ENCODE data around the gene SLC10A6. TPM values are rescaled to one million over a fixed set of nuclear protein-coding genes. Genes with fewer than 3 reads are reported as not detected.

The SLC10A6 gene
- total and polyA plus RNA-seq, 2 donors: 0.05 to 0.16 TPM

DNA sequence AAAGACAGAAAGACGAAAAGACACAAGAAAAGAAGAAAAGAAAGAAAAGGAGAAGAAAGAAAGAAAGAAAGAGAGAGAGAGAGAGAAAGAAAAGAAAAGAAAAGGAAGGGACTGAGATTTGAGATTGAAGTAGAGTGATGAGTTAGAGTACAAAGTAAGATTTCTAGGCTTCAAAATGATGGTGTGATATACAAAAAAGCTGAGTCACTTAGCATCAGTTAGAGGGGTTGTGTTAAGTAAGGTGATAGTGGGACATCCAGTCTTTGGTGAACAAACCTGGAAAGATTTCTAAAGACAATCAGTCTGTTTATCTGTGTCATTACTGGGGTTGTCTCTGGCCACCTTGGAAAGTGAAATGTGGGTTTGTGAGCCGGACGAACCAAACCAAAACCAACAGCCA is 13.5 kb downstream of the SLC10A6 start:
- no peaks in the 10 kb centered on the region for H3K4me1 ChIP-seq (ENCODE audit: control insufficient read depth in 2 of 2, insufficient read depth in 2 of 2, low read length in 2 of 2)
- 63% methylated on average over 3 of the region's 3 CpGs for WGBS
- no peaks in the 10 kb centered on the region for H3K27me3 ChIP-seq (ENCODE audit: control insufficient read depth in 2 of 2, insufficient read depth in 1 of 2, low read length in 1 of 2)
- H3K9me3 ChIP-seq (ENCODE audit: control insufficient read depth in 2 of 2, insufficient read depth in 1 of 2, low read length in 1 of 2): no peaks in the 10 kb centered on the region
- DNase-seq (ENCODE audit: low read depth in 6 of 9, low spot score in 9 of 9): no peak
- no peak overlapping the region for H3K27ac ChIP-seq (ENCODE audit: low read depth in 1 of 2, low read length in 1 of 2)
- H3K4me3 ChIP-seq (ENCODE audit: low read length in 2 of 2): no peak overlapping the region
- no peaks in the 10 kb centered on the region for H3K36me3 ChIP-seq (ENCODE audit: control insufficient read depth in 2 of 2, insufficient read depth in 2 of 2, low read length in 1 of 2)

DNA sequence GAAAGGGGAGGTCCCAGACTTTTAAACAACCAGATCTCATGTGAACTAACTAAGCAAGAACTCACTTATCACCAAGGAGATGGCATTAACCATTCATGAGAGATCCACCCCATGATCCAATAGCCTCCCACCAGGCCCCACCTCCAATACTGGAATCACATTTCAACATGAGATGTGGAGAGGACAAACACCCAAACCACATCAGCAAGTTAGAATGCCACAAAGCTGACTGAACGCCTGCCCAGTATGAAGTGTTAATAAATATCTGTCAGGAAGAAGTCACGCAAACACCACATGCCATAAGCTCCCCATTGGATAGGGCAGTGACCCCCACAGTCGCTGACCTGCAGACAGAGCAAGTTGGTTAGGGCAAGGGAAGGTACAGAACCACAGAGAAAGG is 14.3 kb downstream of the SLC10A6 start:
- 96% methylated on average over 3 of the region's 3 CpGs for WGBS
- Histone ChIP-seq H3K27me3 (ENCODE audit: control insufficient read depth in 2 of 2, insufficient read depth in 1 of 2, low read length in 1 of 2) (no peaks in the 10 kb centered on the region), H3K9me3 (ENCODE audit: control insufficient read depth in 2 of 2, insufficient read depth in 1 of 2, low read length in 1 of 2) (peaks cover 0 to 2% of the 10 kb centered on the region in 2 donors), H3K36me3 (ENCODE audit: control insufficient read depth in 2 of 2, insufficient read depth in 2 of 2, low read length in 1 of 2) (no peaks in the 10 kb centered on the region), H3K4me1 (ENCODE audit: control insufficient read depth in 2 of 2, insufficient read depth in 2 of 2, low read length in 2 of 2) (no peaks in the 10 kb centered on the region), H3K4me3 (ENCODE audit: low read length in 2 of 2) (no peak overlapping the region), H3K27ac (ENCODE audit: low read depth in 1 of 2, low read length in 1 of 2) (no peak overlapping the region)
- no peak for DNase-seq (ENCODE audit: low read depth in 6 of 9, low spot score in 9 of 9)

DNA sequence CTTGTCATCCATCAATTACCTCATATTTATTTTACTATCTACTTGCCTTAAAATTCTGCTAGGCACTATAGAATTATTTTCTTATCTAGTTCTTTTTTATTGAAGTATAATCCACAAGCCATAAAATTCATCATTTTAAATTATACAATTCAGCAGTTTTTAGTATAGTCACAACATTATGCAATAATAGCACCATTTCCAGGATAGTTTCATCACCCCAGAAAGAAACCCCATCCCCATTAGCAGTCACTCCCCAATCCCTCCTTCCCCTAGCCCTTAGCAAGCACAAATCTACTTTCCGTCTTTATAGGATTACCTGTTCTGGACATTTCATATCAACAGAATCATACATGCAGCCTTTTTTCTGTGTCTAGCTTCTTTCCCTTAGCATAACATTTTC is 15.6 kb downstream of the SLC10A6 start:
- H3K9me3 ChIP-seq (ENCODE audit: control insufficient read depth in 2 of 2, insufficient read depth in 1 of 2, low read length in 1 of 2): peaks cover 0 to 2% of the 10 kb centered on the region in 2 donors
- no peak overlapping the region for H3K4me3 ChIP-seq (ENCODE audit: low read length in 2 of 2)
- no peak for DNase-seq (ENCODE audit: low read depth in 6 of 9, low spot score in 9 of 9)
- H3K4me1 ChIP-seq (ENCODE audit: control insufficient read depth in 2 of 2, insufficient read depth in 2 of 2, low read length in 2 of 2): no peaks in the 10 kb centered on the region
- WGBS: 97% methylated on average over 1 of the region's 1 CpG
- no peaks in the 10 kb centered on the region for H3K27me3 ChIP-seq (ENCODE audit: control insufficient read depth in 2 of 2, insufficient read depth in 1 of 2, low read length in 1 of 2)
- H3K36me3 ChIP-seq (ENCODE audit: control insufficient read depth in 2 of 2, insufficient read depth in 2 of 2, low read length in 1 of 2): no peaks in the 10 kb centered on the region
- H3K27ac ChIP-seq (ENCODE audit: low read depth in 1 of 2, low read length in 1 of 2): no peak overlapping the region

DNA sequence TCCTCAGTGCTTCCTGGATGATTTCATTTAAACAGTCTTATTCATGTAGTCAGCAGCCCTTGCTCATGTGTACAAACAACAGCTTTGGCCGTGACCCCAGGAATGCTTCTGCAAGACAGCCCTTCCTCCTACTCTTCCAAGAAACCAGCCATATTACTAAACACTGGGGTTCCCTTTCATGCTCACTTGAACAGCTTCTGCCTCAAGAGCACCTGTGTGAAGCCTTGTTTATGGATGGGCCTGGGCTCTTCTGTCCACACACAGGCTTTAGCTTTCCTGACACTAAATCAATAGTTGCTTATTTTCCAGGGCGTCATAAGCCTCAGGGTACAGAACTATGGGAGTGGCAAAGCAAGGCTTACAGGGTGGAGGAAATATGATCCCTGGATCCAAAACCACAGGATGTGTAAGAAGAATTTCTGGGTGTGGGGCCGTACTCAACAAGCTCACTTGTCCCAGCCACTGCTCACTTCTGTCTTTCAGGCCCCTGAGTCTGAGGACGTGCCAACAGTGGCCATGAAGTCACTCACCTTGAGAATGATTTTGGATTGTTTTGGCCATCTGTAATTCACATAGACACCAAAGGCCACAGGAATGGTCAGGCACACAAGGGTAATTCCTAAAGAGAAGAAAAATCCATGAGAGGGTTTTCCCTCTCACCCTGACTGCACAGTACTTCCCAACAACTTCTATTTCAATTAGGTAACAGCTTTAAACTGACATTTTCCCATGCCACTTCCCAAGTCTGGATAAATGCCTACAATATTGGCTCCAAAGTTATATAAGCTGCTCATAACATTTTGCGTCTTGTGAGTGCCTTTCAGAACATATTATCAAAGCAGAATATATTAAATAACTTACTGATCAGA is 17.7 kb downstream of the SLC10A6 start:
- no peak overlapping the region for H3K27ac ChIP-seq (ENCODE audit: low read depth in 1 of 2, low read length in 1 of 2)
- no peaks in the 10 kb centered on the region for H3K36me3 ChIP-seq (ENCODE audit: control insufficient read depth in 2 of 2, insufficient read depth in 2 of 2, low read length in 1 of 2)
- H3K9me3 ChIP-seq (ENCODE audit: control insufficient read depth in 2 of 2, insufficient read depth in 1 of 2, low read length in 1 of 2): peaks cover 0 to 2% of the 10 kb centered on the region in 2 donors
- no peaks in the 10 kb centered on the region for H3K27me3 ChIP-seq (ENCODE audit: control insufficient read depth in 2 of 2, insufficient read depth in 1 of 2, low read length in 1 of 2)
- H3K4me3 ChIP-seq (ENCODE audit: low read length in 2 of 2): no peak overlapping the region
- no peaks in the 10 kb centered on the region for H3K4me1 ChIP-seq (ENCODE audit: control insufficient read depth in 2 of 2, insufficient read depth in 2 of 2, low read length in 2 of 2)
- 96% methylated on average over 5 of the region's 5 CpGs for WGBS
- no peak for DNase-seq (ENCODE audit: low read depth in 6 of 9, low spot score in 9 of 9)

DNA sequence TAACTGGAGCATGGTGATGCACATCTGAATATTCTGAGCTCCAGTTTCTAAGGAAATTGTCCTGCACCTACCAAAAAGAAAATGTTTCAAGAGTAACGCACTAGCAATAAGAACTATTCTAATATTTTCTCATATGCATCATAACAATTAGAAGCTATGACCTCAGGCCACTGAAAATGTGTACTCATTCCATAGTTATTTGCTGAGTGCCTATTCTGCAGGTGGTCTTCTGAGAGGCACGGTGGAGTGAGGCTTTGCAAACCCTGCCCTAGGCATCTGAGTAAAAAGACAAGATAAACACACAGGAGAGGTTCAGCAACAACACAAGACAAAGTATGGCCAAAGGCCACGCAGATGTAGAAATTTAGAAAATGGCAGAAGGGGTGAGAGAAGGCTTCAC is 23.7 kb downstream of the SLC10A6 start:
- Histone ChIP-seq H3K36me3 (ENCODE audit: control insufficient read depth in 2 of 2, insufficient read depth in 2 of 2, low read length in 1 of 2) (no peaks in the 10 kb centered on the region), H3K27ac (ENCODE audit: low read depth in 1 of 2, low read length in 1 of 2) (no peak overlapping the region), H3K9me3 (ENCODE audit: control insufficient read depth in 2 of 2, insufficient read depth in 1 of 2, low read length in 1 of 2) (peaks cover 0 to 2% of the 10 kb centered on the region in 2 donors), H3K4me3 (ENCODE audit: low read length in 2 of 2) (no peak overlapping the region), H3K27me3 (ENCODE audit: control insufficient read depth in 2 of 2, insufficient read depth in 1 of 2, low read length in 1 of 2) (no peaks in the 10 kb centered on the region), H3K4me1 (ENCODE audit: control insufficient read depth in 2 of 2, insufficient read depth in 2 of 2, low read length in 2 of 2) (no peaks in the 10 kb centered on the region)
- DNase-seq (ENCODE audit: low read depth in 6 of 9, low spot score in 9 of 9): no peak
- WGBS: 94% methylated on average over 3 of the region's 3 CpGs

DNA sequence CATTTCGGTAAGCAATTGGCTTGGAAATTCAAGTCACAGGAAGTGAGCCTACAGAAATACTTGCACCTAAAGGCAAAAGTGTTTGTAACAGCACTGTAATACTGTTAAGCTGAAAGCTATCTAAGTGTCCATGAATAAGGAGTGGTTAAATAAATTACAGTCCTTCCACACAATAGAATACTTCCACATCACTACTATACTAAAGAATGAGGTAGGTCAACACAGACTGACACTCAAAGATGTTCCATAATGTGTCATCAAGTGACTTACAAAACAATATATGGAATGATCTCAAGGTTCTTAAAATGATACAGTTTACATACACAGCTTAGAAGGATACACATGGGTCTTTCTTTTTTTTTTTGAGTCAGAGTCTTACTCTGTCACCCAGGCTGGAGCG is 27.0 kb downstream of the SLC10A6 start:
- Histone ChIP-seq H3K4me1 (ENCODE audit: control insufficient read depth in 2 of 2, insufficient read depth in 2 of 2, low read length in 2 of 2) (no peaks in the 10 kb centered on the region), H3K36me3 (ENCODE audit: control insufficient read depth in 2 of 2, insufficient read depth in 2 of 2, low read length in 1 of 2) (no peaks in the 10 kb centered on the region), H3K4me3 (ENCODE audit: low read length in 2 of 2) (no peak overlapping the region), H3K27ac (ENCODE audit: low read depth in 1 of 2, low read length in 1 of 2) (no peak overlapping the region), H3K27me3 (ENCODE audit: control insufficient read depth in 2 of 2, insufficient read depth in 1 of 2, low read length in 1 of 2) (no peaks in the 10 kb centered on the region), H3K9me3 (ENCODE audit: control insufficient read depth in 2 of 2, insufficient read depth in 1 of 2, low read length in 1 of 2) (no peaks in the 10 kb centered on the region)
- WGBS: 100% methylated on average over 2 of the region's 2 CpGs
- no peak for DNase-seq (ENCODE audit: low read depth in 6 of 9, low spot score in 9 of 9)

DNA sequence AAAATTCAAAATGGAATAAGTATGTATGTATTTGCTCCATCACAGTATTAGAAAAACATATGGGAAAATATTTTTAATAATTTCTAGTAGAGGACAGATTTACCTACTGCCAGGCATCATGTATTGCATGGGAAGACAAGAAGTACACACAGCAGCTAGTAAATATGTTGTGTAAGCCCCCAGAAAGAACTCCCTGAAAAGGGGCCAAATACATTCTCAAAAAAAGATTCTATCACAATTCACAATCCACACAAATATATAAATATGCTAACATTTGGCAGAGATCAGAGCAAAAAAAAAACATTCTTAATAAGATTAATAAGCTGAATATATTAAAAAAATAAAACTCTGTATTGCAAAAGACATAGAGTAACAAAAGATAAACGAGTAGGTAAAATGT is 28.0 kb downstream of the SLC10A6 start:
- H3K4me3 ChIP-seq (ENCODE audit: low read length in 2 of 2): no peak overlapping the region
- no peaks in the 10 kb centered on the region for H3K27me3 ChIP-seq (ENCODE audit: control insufficient read depth in 2 of 2, insufficient read depth in 1 of 2, low read length in 1 of 2)
- H3K9me3 ChIP-seq (ENCODE audit: control insufficient read depth in 2 of 2, insufficient read depth in 1 of 2, low read length in 1 of 2): no peaks in the 10 kb centered on the region
- no peak overlapping the region for H3K27ac ChIP-seq (ENCODE audit: low read depth in 1 of 2, low read length in 1 of 2)
- no peak for DNase-seq (ENCODE audit: low read depth in 6 of 9, low spot score in 9 of 9)
- no peaks in the 10 kb centered on the region for H3K36me3 ChIP-seq (ENCODE audit: control insufficient read depth in 2 of 2, insufficient read depth in 2 of 2, low read length in 1 of 2)
- WGBS: 65% methylated on average over 1 of the region's 1 CpG
- H3K4me1 ChIP-seq (ENCODE audit: control insufficient read depth in 2 of 2, insufficient read depth in 2 of 2, low read length in 2 of 2): no peaks in the 10 kb centered on the region

DNA sequence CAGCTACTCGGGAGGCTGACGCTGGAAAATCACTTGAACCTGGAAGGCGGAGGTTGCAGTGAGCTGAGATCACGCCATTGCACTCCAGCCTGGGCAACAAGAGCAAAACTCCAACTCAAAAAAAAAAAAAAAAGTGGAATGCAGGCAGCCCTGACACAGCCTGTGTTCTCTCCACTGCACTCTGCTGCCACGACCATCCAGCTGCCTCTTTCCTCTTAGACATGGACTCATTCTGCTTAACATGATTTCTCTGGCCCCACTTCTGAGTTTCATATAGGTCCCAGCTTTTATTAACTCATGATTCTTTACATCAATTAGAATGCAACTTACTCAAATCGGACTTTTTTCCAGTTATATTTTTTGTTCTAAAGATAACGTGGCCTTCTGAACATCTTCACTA is 29.6 kb downstream of the SLC10A6 start:
- H3K27ac ChIP-seq (ENCODE audit: low read depth in 1 of 2, low read length in 1 of 2): no peak overlapping the region
- H3K9me3 ChIP-seq (ENCODE audit: control insufficient read depth in 2 of 2, insufficient read depth in 1 of 2, low read length in 1 of 2): no peaks in the 10 kb centered on the region
- H3K27me3 ChIP-seq (ENCODE audit: control insufficient read depth in 2 of 2, insufficient read depth in 1 of 2, low read length in 1 of 2): no peaks in the 10 kb centered on the region
- H3K4me3 ChIP-seq (ENCODE audit: low read length in 2 of 2): no peak overlapping the region
- 98% methylated on average over 7 of the region's 7 CpGs for WGBS
- H3K36me3 ChIP-seq (ENCODE audit: control insufficient read depth in 2 of 2, insufficient read depth in 2 of 2, low read length in 1 of 2): no peaks in the 10 kb centered on the region
- no peak for DNase-seq (ENCODE audit: low read depth in 6 of 9, low spot score in 9 of 9)
- no peaks in the 10 kb centered on the region for H3K4me1 ChIP-seq (ENCODE audit: control insufficient read depth in 2 of 2, insufficient read depth in 2 of 2, low read length in 2 of 2)

DNA sequence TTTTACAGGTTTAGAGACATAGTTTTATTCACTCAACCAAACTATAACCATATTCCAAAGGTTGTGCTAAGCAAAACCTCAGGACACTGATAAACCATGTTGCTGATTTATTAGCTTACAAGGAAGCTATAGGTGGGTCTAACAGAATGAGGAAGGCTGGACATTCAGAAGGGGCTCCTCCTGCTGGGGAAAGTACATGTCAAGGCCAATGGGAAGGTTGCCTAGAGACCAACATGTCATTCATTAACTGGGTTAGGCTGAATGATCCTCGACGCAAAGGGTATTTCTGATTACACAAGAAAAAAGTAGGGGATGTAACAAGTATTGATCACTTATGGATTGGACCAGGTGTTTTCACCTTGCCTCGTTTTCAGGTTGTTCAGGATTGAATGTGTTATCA is 30.3 kb downstream of the SLC10A6 start:
- no peak for DNase-seq (ENCODE audit: low read depth in 6 of 9, low spot score in 9 of 9)
- Histone ChIP-seq H3K4me3 (ENCODE audit: low read length in 2 of 2) (no peak overlapping the region), H3K4me1 (ENCODE audit: control insufficient read depth in 2 of 2, insufficient read depth in 2 of 2, low read length in 2 of 2) (no peaks in the 10 kb centered on the region), H3K27ac (ENCODE audit: low read depth in 1 of 2, low read length in 1 of 2) (no peak overlapping the region), H3K9me3 (ENCODE audit: control insufficient read depth in 2 of 2, insufficient read depth in 1 of 2, low read length in 1 of 2) (no peaks in the 10 kb centered on the region), H3K27me3 (ENCODE audit: control insufficient read depth in 2 of 2, insufficient read depth in 1 of 2, low read length in 1 of 2) (no peaks in the 10 kb centered on the region), H3K36me3 (ENCODE audit: control insufficient read depth in 2 of 2, insufficient read depth in 2 of 2, low read length in 1 of 2) (no peaks in the 10 kb centered on the region)
- 98% methylated on average over 3 of the region's 3 CpGs for whole genome bisulfite sequencing

Data from thymus (tissue), 11 donors.